ENCODE measurements around the gene PRR14. TPM values are rescaled to one million over a fixed set of nuclear protein-coding genes. Genes with fewer than 3 reads are reported as not detected.

The PRR14 gene
- total and polyA plus RNA-seq, 10 of the 15 experiments (the other 5 are each of a cell fraction or from before 2014, with no cell fraction given), result 2.5 to 66.8 (median 19.2) TPM

- TF ChIP-seq PAX8 (IDR thresholded peaks at IDR 0.05), result no peak
- TF ChIP-seq MYC (IDR thresholded peaks at IDR 0.05; ENCODE audit: insufficient read depth, insufficient read length, insufficient replicate concordance, low read length, severe bottlenecking), result no peak
- no peak for TF ChIP-seq CUX1 (IDR thresholded peaks at IDR 0.05; ENCODE audit: insufficient replicate concordance, low read depth, low read length)
These were observed 17.6 kb downstream of the PRR14 start (continued) for GRCh38 chr16:30668393-30668792.

- H3K36me3 ChIP-seq (ENCODE audit: control insufficient read depth in 2 of 2, insufficient read depth in 2 of 2, low read length in 1 of 2), result peaks cover 14 to 31% of the 10 kb centered on the region in 2 experiments
- no peak overlapping the region for H2AFZ ChIP-seq (ENCODE audit: control insufficient read depth, low read depth, low read length)
- no peaks in the 10 kb centered on the region for H4K20me1 ChIP-seq (ENCODE audit: control insufficient read depth, insufficient read depth)
- FAIRE-seq (no peak), ATAC-seq (no peak), DNase-seq (ENCODE audit: low read depth, low spot score) (no peak)
- BruUV-seq (replicated peaks), result no TSS peak
- intact Hi-C loops (cut with micrococcal nuclease; ENCODE audit: unreplicated experiment) (no loop called here), in situ Hi-C loops (cut with MboI) (loop anchor here (25.0 kb wide), 1 partner anchor 1218 kb away; no protein-coding TSS in a partner anchor)
- H3K27me3 ChIP-seq (replicated peaks in 1 of 2; ENCODE audit: control insufficient read depth in 2 of 2, insufficient read depth in 2 of 2, low read length in 1 of 2), result no peaks in the 10 kb centered on the region
- no peaks in the 10 kb centered on the region for H3K9me3 ChIP-seq (replicated peaks; ENCODE audit: control insufficient read depth, insufficient read depth, low read length)
- no peak overlapping the region for H3K9ac ChIP-seq (ENCODE audit: control insufficient read depth, insufficient read depth, low read length)
- H3K4me3 ChIP-seq, result no peak overlapping the region
- ChIA-PET RAD21 (ENCODE audit: unreplicated experiment) (no interaction called here), POLR2A (interaction anchor here (0.6 kb wide), 1 partner anchor 20 kb away, joined by 5 read pairs; no protein-coding TSS in a partner anchor), SMC1A (ENCODE audit: uncharacterized antibody, unreplicated experiment) (no interaction called here), CTCF (no interaction called here)
- H3K4me1 ChIP-seq (ENCODE audit: control insufficient read depth, insufficient read depth, low read length), result no peaks in the 10 kb centered on the region
- no peak overlapping the region for H3K4me2 ChIP-seq (ENCODE audit: control insufficient read depth, insufficient read depth)
- H3K27ac ChIP-seq (ENCODE audit: control insufficient read depth, insufficient read depth), result no peak overlapping the region
- H3K79me2 ChIP-seq (ENCODE audit: control insufficient read depth, insufficient read depth, low read length), result no peaks in the 10 kb centered on the region; the same call in none of the 2 replicates
- 94% methylated on average over 32 of the region's 41 CpGs for WGBS (ENCODE audit: insufficient coverage, insufficient replicate concordance, low lambda C conversion rate, missing lambda C conversion rate)
- TF ChIP-seq JUNB (IDR thresholded peaks at IDR 0.05), result no peak
- 0 out of 2 replicates have a peak, but pooled peaks have one; percentile 51 for TF ChIP-seq POLR2AphosphoS5 (IDR thresholded peaks at IDR 0.05; ENCODE audit: low read length)
- no peak for TF ChIP-seq POU2F2 (IDR thresholded peaks at IDR 0.05; ENCODE audit: borderline replicate concordance, low read depth, low read length)
- no peak for TF ChIP-seq TCF7 (IDR thresholded peaks at IDR 0.05; ENCODE audit: borderline replicate concordance)
- TF ChIP-seq EP300 (IDR thresholded peaks at IDR 0.05; ENCODE audit: borderline replicate concordance in 1 of 2, control insufficient read depth in 1 of 2, low read depth in 2 of 2, low read length in 2 of 2), result no peak
- TF ChIP-seq ZNF687 (IDR thresholded peaks at IDR 0.05), result no peak
These were observed 18.5 kb downstream of the PRR14 start for GRCh38 chr16:30669026-30669902.
